Neural cell (in vitro differentiated cells): Measurements from ENCODE around the gene ELANE.
"Not testable (repeated sequence)": the region's sequence is repeated elsewhere in the genome, so short reads cannot be mapped to it uniquely, and the experiment has no call there.

Source experiments
- CTCF ChIP-seq: fragments of 450-650 bp; IDR thresholded peaks from 2 replicates; pipeline ENCODE4 v1.5.1; 2014; ENCODE audit warnings: antibody characterized with exemption, mild to moderate bottlenecking, moderate library complexity; ENCODE audit not compliant: poor library complexity, severe bottlenecking
- EP300 ChIP-seq: fragments of 450-650 bp; conservative IDR thresholded peaks from 2 replicates; pipeline ENCODE4 v1.6.1; 2014; ENCODE audit warnings: antibody characterized with exemption, mild to moderate bottlenecking, moderate library complexity; ENCODE audit not compliant: poor library complexity, severe bottlenecking
- EZH2 ChIP-seq: fragments of 200-600, 300-800 bp; shearing (Covaris generic), sonication (generic); IDR thresholded peaks from 2 replicates; pipeline ENCODE4 v1.6.1; 2014; ENCODE audit warnings: antibody characterized with exemption, low read length, borderline replicate concordance, mild to moderate bottlenecking; ENCODE audit not compliant: insufficient read depth, poor library complexity, severe bottlenecking
- MXI1 ChIP-seq: fragments of 450-650 bp; conservative IDR thresholded peaks from 2 replicates; pipeline ENCODE4 v1.6.1; 2014; ENCODE audit warnings: antibody characterized with exemption, mild to moderate bottlenecking; ENCODE audit not compliant: poor library complexity, severe bottlenecking
- POLR2AphosphoS5 ChIP-seq: IDR thresholded peaks from 2 replicates; pipeline ENCODE4 v1.6.1; 2012
- REST ChIP-seq: IDR thresholded peaks from 2 replicates; pipeline ENCODE4 v1.6.1; 2012; ENCODE audit warnings: borderline replicate concordance
- SMC3 ChIP-seq: fragments of 450-650 bp; conservative IDR thresholded peaks from 2 replicates; pipeline ENCODE4 v1.6.1; 2014; ENCODE audit warnings: antibody characterized with exemption, mild to moderate bottlenecking, moderate library complexity; ENCODE audit not compliant: poor library complexity
- TAF1 ChIP-seq: IDR thresholded peaks from 2 replicates; pipeline ENCODE4 v1.6.1; 2012; ENCODE audit warnings: low read depth

DNA sequence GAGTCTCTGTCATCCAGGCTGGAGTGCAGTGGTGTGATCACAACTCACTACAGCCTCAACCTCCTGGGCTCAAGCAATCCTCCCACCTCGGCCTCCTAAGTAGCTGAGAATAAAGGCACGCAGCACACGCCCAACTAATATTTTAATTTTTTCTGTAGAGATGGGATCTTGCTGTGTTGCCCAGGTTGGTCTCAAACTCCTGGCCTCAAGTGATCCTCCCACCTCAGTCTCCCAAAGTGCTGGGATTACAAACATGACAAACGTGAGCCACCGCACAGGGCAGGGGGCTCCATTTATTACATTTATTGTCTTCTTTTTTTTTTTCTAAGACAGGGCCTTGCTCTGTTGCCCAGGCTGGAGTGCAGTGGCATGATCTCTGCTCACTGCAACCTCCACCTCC is 31.9 kb upstream of the ELANE start:
- TF ChIP-seq REST, CTCF, EZH2, POLR2AphosphoS5, TAF1, MXI1, EP300, SMC3: not testable (repeated sequence)
